Neural cell (in vitro differentiated cells): ENCODE results near the gene MRTFA. TPM values are rescaled to one million over a fixed set of nuclear protein-coding genes. Genes with fewer than 3 reads are reported as not detected.

ENCODE experiments used
- H2AFZ ChIP-seq: fragments of 200-600, 300-800 bp; sonication (generic), shearing (Covaris generic); 2 replicates; pipeline ENCODE4 v1.6.0; 2014; ENCODE audit warnings: low read depth, mild to moderate bottlenecking, antibody characterized with exemption, low read length, moderate library complexity
- H3F3A ChIP-seq: fragments of 200-600 bp; shearing (Covaris generic); 2 replicates; pipeline ENCODE4 v1.6.1; 2016; ENCODE audit warnings: mild to moderate bottlenecking, moderate library complexity, mixed read lengths, antibody characterized with exemption, low read length; ENCODE audit not compliant: insufficient read depth, poor library complexity, severe bottlenecking
- H3K27ac ChIP-seq: fragments of 200-600, 300-800 bp; sonication (generic), shearing (Covaris generic); 2 replicates; pipeline ENCODE4 v1.5.1; 2014; ENCODE audit warnings: mild to moderate bottlenecking, low read length, moderate library complexity
- H3K27me3 ChIP-seq: fragments of 300-800, 200-600 bp; sonication (generic), shearing (Covaris generic); 2 replicates; pipeline ENCODE4 v1.6.0; 2014; ENCODE audit warnings: mild to moderate bottlenecking, low read depth, low read length, moderate library complexity; ENCODE audit not compliant: insufficient read depth
- H3K36me3 ChIP-seq: fragments of 300-800, 200-600 bp; sonication (generic), shearing (Covaris generic); 2 replicates; pipeline ENCODE4 v1.5.1; 2014; ENCODE audit warnings: mild to moderate bottlenecking, antibody characterized with exemption, low read length, moderate library complexity; ENCODE audit not compliant: insufficient read depth
- H3K4me2 ChIP-seq: fragments of 300-800, 200-600 bp; sonication (generic), shearing (Covaris generic); 2 replicates; pipeline ENCODE4 v1.6.0; 2014; ENCODE audit warnings: mild to moderate bottlenecking, low read length
- H3K4me3 ChIP-seq: fragments of 300-800, 200-600 bp; sonication (generic), shearing (Covaris generic); 2 replicates; pipeline ENCODE4 v1.5.1; 2014; ENCODE audit warnings: mild to moderate bottlenecking, low read length, moderate library complexity
- H3K79me2 ChIP-seq: fragments of 200-600 bp; shearing (Covaris generic); replicated peaks from 2 replicates; pipeline ENCODE4 v1.6.0; 2014; ENCODE audit warnings: mild to moderate bottlenecking, low read length, moderate library complexity; ENCODE audit not compliant: insufficient read depth
- H3K9ac ChIP-seq: fragments of 300-800, 200-600 bp; sonication (generic), shearing (Covaris generic); 2 replicates; pipeline ENCODE4 v1.6.1; 2016; ENCODE audit warnings: mild to moderate bottlenecking, low read length, mixed read lengths
- H3K9me2 ChIP-seq: fragments of 200-600 bp; shearing (Covaris generic); 2 replicates; pipeline ENCODE4 v1.6.1; 2016; ENCODE audit warnings: mild to moderate bottlenecking, low read length, mixed read lengths; ENCODE audit not compliant: insufficient read depth
- H3K9me3 ChIP-seq: fragments of 200-600, 300-800 bp; sonication (generic), shearing (Covaris generic); 2 replicates; pipeline ENCODE4 v1.6.1; 2016; ENCODE audit warnings: mild to moderate bottlenecking, mixed run types, low read length, moderate library complexity, mixed read lengths
- H4K20me1 ChIP-seq: fragments of 200-600 bp; shearing (Covaris generic); 2 replicates; pipeline ENCODE4 v1.6.1; 2016; ENCODE audit warnings: mild to moderate bottlenecking, mixed run types; ENCODE audit not compliant: insufficient read depth
- EP300 ChIP-seq: fragments of 450-650 bp; conservative IDR thresholded peaks from 2 replicates; pipeline ENCODE4 v1.6.1; 2014; ENCODE audit warnings: antibody characterized with exemption, mild to moderate bottlenecking, moderate library complexity; ENCODE audit not compliant: poor library complexity, severe bottlenecking
- EZH2 ChIP-seq: fragments of 200-600, 300-800 bp; shearing (Covaris generic), sonication (generic); IDR thresholded peaks from 2 replicates; pipeline ENCODE4 v1.6.1; 2014; ENCODE audit warnings: antibody characterized with exemption, low read length, borderline replicate concordance, mild to moderate bottlenecking; ENCODE audit not compliant: insufficient read depth, poor library complexity, severe bottlenecking
- MXI1 ChIP-seq: fragments of 450-650 bp; conservative IDR thresholded peaks from 2 replicates; pipeline ENCODE4 v1.6.1; 2014; ENCODE audit warnings: antibody characterized with exemption, mild to moderate bottlenecking; ENCODE audit not compliant: poor library complexity, severe bottlenecking
- POLR2AphosphoS5 ChIP-seq: IDR thresholded peaks from 2 replicates; pipeline ENCODE4 v1.6.1; 2012
- RAD21 ChIP-seq: fragments of 450-650 bp; conservative IDR thresholded peaks from 2 replicates; pipeline ENCODE4 v1.6.1; 2014; ENCODE audit warnings: antibody characterized with exemption, mild to moderate bottlenecking, moderate library complexity
- SMC3 ChIP-seq: fragments of 450-650 bp; conservative IDR thresholded peaks from 2 replicates; pipeline ENCODE4 v1.6.1; 2014; ENCODE audit warnings: antibody characterized with exemption, mild to moderate bottlenecking, moderate library complexity; ENCODE audit not compliant: poor library complexity
- TAF1 ChIP-seq: IDR thresholded peaks from 2 replicates; pipeline ENCODE4 v1.6.1; 2012; ENCODE audit warnings: low read depth
- polyA plus RNA-seq: library from polyadenylated mRNA; depleted of rRNA; stranded (reverse); fragments of >200 nt; gene quantifications from 2 replicates; pipeline ENCODE4 v1.2.3, GENCODE V29; 2014
- TF ChIP-seq, protein P1 (sequence below): fragments of 450-650 bp; IDR thresholded peaks from 2 replicates; pipeline ENCODE4 v1.5.1; 2014; ENCODE audit warnings: antibody characterized with exemption, mild to moderate bottlenecking, moderate library complexity; ENCODE audit not compliant: poor library complexity, severe bottlenecking
- TF ChIP-seq, protein P2 (sequence below): IDR thresholded peaks from 2 replicates; pipeline ENCODE4 v1.6.1; 2012; ENCODE audit warnings: borderline replicate concordance

Gene MRTFA
- polyA plus RNA-seq, 1 donor from 2014 or later = 19.3 TPM

DNA sequence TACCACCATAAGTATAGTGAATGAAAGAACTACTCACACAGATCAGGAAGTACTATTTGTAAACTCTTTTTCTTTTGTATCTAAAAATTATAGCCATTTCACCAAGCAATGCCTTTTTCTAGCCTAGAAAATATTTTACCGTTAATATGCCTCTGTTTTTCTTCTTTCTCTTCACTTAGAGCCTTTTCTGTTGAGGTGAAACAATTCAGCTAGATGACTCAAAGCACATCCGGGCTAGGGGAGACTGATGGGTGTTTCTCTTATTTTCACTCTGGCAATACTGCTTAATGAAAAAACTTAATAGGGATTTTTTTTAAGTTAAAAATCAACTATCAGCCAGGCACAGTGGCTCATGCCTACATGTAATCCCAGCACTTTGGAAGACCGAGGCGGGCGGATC lies 172.8 kb downstream of the MRTFA start:
- Histone ChIP-seq H3K79me2 (no peaks in the 10 kb centered on the region), H4K20me1 (no peaks in the 10 kb centered on the region), H3F3A (no peaks in the 10 kb centered on the region), H3K36me3 (no peaks in the 10 kb centered on the region), H2AFZ (no peak overlapping the region), H3K27ac (no peak overlapping the region), H3K4me2 (no peak overlapping the region), H3K4me3 (no peak overlapping the region), H3K27me3 (no peaks in the 10 kb centered on the region), H3K9me3 (no peaks in the 10 kb centered on the region), H3K9ac (no peak overlapping the region), H3K9me2 (no peaks in the 10 kb centered on the region)
- TF ChIP-seq POLR2AphosphoS5 (no peak), EZH2 (no peak), RAD21 (no peak), EP300 (no peak), MXI1 (no peak), TAF1 (no peak), SMC3 (no peak)
- TF ChIP-seq, protein P1, sequence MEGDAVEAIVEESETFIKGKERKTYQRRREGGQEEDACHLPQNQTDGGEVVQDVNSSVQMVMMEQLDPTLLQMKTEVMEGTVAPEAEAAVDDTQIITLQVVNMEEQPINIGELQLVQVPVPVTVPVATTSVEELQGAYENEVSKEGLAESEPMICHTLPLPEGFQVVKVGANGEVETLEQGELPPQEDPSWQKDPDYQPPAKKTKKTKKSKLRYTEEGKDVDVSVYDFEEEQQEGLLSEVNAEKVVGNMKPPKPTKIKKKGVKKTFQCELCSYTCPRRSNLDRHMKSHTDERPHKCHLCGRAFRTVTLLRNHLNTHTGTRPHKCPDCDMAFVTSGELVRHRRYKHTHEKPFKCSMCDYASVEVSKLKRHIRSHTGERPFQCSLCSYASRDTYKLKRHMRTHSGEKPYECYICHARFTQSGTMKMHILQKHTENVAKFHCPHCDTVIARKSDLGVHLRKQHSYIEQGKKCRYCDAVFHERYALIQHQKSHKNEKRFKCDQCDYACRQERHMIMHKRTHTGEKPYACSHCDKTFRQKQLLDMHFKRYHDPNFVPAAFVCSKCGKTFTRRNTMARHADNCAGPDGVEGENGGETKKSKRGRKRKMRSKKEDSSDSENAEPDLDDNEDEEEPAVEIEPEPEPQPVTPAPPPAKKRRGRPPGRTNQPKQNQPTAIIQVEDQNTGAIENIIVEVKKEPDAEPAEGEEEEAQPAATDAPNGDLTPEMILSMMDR = no peak
- TF ChIP-seq, protein P2, sequence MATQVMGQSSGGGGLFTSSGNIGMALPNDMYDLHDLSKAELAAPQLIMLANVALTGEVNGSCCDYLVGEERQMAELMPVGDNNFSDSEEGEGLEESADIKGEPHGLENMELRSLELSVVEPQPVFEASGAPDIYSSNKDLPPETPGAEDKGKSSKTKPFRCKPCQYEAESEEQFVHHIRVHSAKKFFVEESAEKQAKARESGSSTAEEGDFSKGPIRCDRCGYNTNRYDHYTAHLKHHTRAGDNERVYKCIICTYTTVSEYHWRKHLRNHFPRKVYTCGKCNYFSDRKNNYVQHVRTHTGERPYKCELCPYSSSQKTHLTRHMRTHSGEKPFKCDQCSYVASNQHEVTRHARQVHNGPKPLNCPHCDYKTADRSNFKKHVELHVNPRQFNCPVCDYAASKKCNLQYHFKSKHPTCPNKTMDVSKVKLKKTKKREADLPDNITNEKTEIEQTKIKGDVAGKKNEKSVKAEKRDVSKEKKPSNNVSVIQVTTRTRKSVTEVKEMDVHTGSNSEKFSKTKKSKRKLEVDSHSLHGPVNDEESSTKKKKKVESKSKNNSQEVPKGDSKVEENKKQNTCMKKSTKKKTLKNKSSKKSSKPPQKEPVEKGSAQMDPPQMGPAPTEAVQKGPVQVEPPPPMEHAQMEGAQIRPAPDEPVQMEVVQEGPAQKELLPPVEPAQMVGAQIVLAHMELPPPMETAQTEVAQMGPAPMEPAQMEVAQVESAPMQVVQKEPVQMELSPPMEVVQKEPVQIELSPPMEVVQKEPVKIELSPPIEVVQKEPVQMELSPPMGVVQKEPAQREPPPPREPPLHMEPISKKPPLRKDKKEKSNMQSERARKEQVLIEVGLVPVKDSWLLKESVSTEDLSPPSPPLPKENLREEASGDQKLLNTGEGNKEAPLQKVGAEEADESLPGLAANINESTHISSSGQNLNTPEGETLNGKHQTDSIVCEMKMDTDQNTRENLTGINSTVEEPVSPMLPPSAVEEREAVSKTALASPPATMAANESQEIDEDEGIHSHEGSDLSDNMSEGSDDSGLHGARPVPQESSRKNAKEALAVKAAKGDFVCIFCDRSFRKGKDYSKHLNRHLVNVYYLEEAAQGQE = no peak

DNA sequence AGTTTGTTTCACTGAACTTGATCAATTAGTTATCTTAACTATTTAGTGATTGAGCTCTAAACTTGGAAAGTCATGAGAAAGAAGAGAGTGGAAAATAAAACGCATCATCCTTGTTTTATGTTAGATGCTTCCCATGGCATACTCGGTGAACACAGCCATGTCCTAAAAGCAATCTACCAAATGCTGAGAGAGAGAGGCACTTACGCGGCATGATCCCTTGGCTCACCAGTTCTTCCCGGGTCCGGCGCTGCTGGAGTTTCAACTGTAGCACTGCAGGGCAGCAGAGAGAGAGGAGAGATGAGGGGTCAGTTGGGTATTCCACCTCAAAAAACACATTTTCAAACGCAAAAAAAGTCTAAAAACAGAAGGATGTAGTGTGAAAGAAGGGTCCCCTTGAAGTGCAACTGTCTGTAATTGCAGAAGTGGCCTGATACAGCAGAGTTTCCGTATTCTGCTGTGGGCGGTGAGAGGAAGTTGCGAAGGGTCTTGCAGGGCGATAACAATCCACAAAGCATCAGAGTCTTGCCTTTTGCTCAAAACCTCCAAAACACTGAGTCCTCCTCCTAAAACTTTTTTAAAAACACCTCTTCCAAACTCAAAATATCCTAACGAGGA lies 173.4 kb downstream of the MRTFA start:
- H4K20me1 ChIP-seq = no peaks in the 10 kb centered on the region
- H3K9me2 ChIP-seq = no peaks in the 10 kb centered on the region
- no peaks in the 10 kb centered on the region for H3K79me2 ChIP-seq

More for the DNA sequence above, 173.4 kb downstream of the MRTFA start:
- Histone ChIP-seq H3F3A (no peaks in the 10 kb centered on the region), H2AFZ (no peak overlapping the region), H3K9ac (no peak overlapping the region), H3K4me3 (no peak overlapping the region), H3K27me3 (no peaks in the 10 kb centered on the region), H3K4me2 (no peak overlapping the region), H3K27ac (no peak overlapping the region), H3K36me3 (no peaks in the 10 kb centered on the region), H3K9me3 (no peaks in the 10 kb centered on the region)
- TF ChIP-seq TAF1 (no peak), RAD21 (no peak), MXI1 (no peak), EZH2 (no peak), EP300 (no peak), SMC3 (no peak), POLR2AphosphoS5 (no peak)
- TF ChIP-seq, protein P1 = no peak
- TF ChIP-seq, protein P2 = no peak
